Spleen (tissue), 7 donors: ENCODE measurements around the gene COL4A2.

Source experiments
- POLR2A ChIP-seq, 3 donors: fragments of 450-650 bp; IDR thresholded peaks; one replicate each; pipeline ENCODE4 v1.5.1; 2017; ENCODE audit warnings: antibody characterized with exemption in 3 of 3, mild to moderate bottlenecking in 1 of 3
- POLR2AphosphoS5 ChIP-seq, 3 donors: sonication (generic); formaldehyde crosslinking; IDR thresholded peaks; one replicate each; pipeline ENCODE4 v1.5.1; 2017; ENCODE audit warnings: antibody characterized with exemption in 3 of 3
- TF ChIP-seq, protein P1 (sequence below), 11 experiments: fragments of 200-600 bp in 7 of 11; fragments of 450-650 bp in 4 of 11; sonication (generic) in 4 of 11; IDR thresholded peaks in 8 of 11; conservative IDR thresholded peaks in 3 of 11; 1 replicate in 7 of 11; 2 replicates in 4 of 11; pipeline versions ENCODE4 v1.4.0 to v1.8.0; 2016 to 2021; ENCODE audit warnings: antibody characterized with exemption in 11 of 11, inconsistent platforms in 4 of 11, mild to moderate bottlenecking in 1 of 11
- donor health status: DM: no; HTN: no; CAD: no; lungs with moderate emphysema.
- donor health status: DM: no; HTN: no; CAD: no.
- donor health status: DM: no; HTN: no; CAD: no.

DNA sequence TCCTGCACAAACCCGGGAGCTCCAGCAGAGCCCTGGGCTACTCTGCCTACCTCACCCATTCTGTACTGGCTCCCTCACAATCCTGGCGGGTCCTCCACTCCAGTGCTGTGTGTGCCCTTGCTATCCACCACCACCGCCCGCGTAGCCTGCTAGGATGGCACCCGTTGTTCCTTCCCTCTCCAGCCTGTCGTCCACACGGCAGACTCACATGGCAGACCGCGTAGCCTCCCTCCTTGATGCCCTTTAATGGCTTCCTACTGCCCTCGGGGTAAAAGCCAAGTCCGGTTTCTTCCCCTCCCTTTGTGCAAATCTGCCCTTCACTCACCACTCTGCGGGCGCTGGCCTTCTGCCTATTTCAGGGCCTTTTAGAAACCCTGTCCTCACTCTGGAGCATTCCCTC lies 147.9 kb downstream of the COL4A2 start:
- TF ChIP-seq, protein P1, sequence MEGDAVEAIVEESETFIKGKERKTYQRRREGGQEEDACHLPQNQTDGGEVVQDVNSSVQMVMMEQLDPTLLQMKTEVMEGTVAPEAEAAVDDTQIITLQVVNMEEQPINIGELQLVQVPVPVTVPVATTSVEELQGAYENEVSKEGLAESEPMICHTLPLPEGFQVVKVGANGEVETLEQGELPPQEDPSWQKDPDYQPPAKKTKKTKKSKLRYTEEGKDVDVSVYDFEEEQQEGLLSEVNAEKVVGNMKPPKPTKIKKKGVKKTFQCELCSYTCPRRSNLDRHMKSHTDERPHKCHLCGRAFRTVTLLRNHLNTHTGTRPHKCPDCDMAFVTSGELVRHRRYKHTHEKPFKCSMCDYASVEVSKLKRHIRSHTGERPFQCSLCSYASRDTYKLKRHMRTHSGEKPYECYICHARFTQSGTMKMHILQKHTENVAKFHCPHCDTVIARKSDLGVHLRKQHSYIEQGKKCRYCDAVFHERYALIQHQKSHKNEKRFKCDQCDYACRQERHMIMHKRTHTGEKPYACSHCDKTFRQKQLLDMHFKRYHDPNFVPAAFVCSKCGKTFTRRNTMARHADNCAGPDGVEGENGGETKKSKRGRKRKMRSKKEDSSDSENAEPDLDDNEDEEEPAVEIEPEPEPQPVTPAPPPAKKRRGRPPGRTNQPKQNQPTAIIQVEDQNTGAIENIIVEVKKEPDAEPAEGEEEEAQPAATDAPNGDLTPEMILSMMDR (IDR thresholded peaks at IDR 0.05 in 8 of 11, conservative IDR thresholded peaks at IDR 0.05 in 3 of 11), result no peak
- no peak for TF ChIP-seq POLR2A (IDR thresholded peaks at IDR 0.05)
- TF ChIP-seq POLR2AphosphoS5 (IDR thresholded peaks at IDR 0.05), result peak in 2 of 3 donors; percentile 20 to 45
